Breast epithelium (tissue), 3 donors: Measurements from ENCODE around the gene CRYBB2.

Source experiments
- CTCF ChIP-seq, 3 donors: fragments of 450-650 bp; IDR thresholded peaks; one replicate each; pipeline ENCODE4 v1.5.1; 2016 to 2017; ENCODE audit warnings: antibody characterized with exemption in 3 of 3, mild to moderate bottlenecking in 3 of 3, moderate library complexity in 3 of 3
- POLR2A ChIP-seq: fragments of 450-650 bp; IDR thresholded peaks from one replicate; pipeline ENCODE4 v1.6.1; 2016; ENCODE audit warnings: antibody characterized with exemption, mild to moderate bottlenecking, moderate library complexity
- POLR2AphosphoS5 ChIP-seq, 3 donors: sonication (generic); formaldehyde crosslinking; IDR thresholded peaks; one replicate each; pipeline ENCODE4 v1.6.1; 2017; ENCODE audit warnings: antibody characterized with exemption in 3 of 3

DNA sequence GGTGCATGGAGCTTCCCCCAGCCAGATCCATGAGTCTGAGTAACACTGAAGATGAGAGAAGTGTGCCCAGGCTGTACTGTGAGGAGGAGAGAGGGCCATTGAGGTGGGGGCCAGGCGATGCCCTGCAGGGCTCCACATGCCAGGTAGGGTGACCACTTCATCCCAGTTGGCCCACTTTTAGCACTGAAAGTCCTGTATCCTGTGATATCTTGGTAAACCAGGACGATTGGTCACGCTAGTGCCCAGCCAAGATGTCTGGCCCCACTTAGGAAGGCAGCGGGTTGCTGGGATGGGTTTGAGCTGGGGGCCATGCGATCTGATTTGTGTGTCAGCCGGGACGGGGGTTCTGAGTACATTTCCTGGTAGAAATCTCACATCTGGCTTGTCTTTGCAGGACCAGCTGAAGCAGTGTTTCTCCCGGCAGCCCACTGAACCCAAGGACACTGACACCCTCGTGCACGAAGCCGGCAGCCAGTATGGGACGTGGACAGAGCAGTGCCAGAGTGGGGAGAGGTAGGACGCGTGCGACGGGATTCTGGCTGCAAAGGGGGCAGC is 48.9 kb upstream of the CRYBB2 start:
- no peak for TF ChIP-seq CTCF (IDR thresholded peaks at IDR 0.05)
- TF ChIP-seq POLR2AphosphoS5 (IDR thresholded peaks at IDR 0.05), result no peak
- TF ChIP-seq POLR2A, result no peak
